ENCODE data around the gene CNTNAP1.
"Not testable (repeated sequence)": the region's sequence is repeated elsewhere in the genome, so short reads cannot be mapped to it uniquely, and the experiment has no call there.

Gene CNTNAP1

GRCh38 chr17:42681976-42682721 is at the start of gene CNTNAP1:
Gene CNTNAP1, plus strand, starts transcription at chr17:42682531. Its CDS starts 299 bp downstream, at chr17:42682830.
- no peaks in the 10 kb centered on the region for H3K9me3 Mint-ChIP-seq
- no peaks in the 10 kb centered on the region for H3K36me3 Mint-ChIP-seq (ENCODE audit: low read depth)
- H3K4me3 Mint-ChIP-seq: peak within 1 kb of the TSS; percentile 66
- peaks cover 58% of the 10 kb centered on the region for H3K4me1 Mint-ChIP-seq (ENCODE audit: low read depth)
- peaks cover 43% of the 10 kb centered on the region for H3K27me3 Mint-ChIP-seq
- H3K27ac Mint-ChIP-seq: peak within 1 kb of the TSS; percentile 15

GRCh38 chr17:42632949-42633444 is 49.3 kb upstream of the CNTNAP1 start:
- Mint-ChIP-seq H3K36me3 (ENCODE audit: low read depth) (no peaks in the 10 kb centered on the region), H3K4me1 (ENCODE audit: low read depth) (no peaks in the 10 kb centered on the region), H3K4me3 (no peak overlapping the region), H3K27ac (no peak overlapping the region), H3K27me3 (no peaks in the 10 kb centered on the region), H3K9me3 (no peaks in the 10 kb centered on the region)

GRCh38 chr17:42639525-42640113 is 42.7 kb upstream of the CNTNAP1 start:
- peaks cover 8% of the 10 kb centered on the region for H3K27me3 Mint-ChIP-seq
- no peak overlapping the region for H3K4me3 Mint-ChIP-seq
- H3K4me1 Mint-ChIP-seq (ENCODE audit: low read depth): no peaks in the 10 kb centered on the region
- H3K9me3 Mint-ChIP-seq: no peaks in the 10 kb centered on the region
- no peaks in the 10 kb centered on the region for H3K36me3 Mint-ChIP-seq (ENCODE audit: low read depth)
- no peak overlapping the region for H3K27ac Mint-ChIP-seq

- Mint-ChIP-seq H3K4me3 (no peak overlapping the region), H3K9me3 (no peaks in the 10 kb centered on the region), H3K4me1 (ENCODE audit: low read depth) (no peaks in the 10 kb centered on the region), H3K27me3 (peaks cover 8% of the 10 kb centered on the region), H3K36me3 (ENCODE audit: low read depth) (no peaks in the 10 kb centered on the region), H3K27ac (no peak overlapping the region)
Measured at GRCh38 chr17:42640121-42640520, 42.2 kb upstream of the CNTNAP1 start.

- Mint-ChIP-seq H3K4me1 (ENCODE audit: low read depth) (no peaks in the 10 kb centered on the region), H3K27me3 (peaks cover 13% of the 10 kb centered on the region), H3K27ac (no peak overlapping the region), H3K4me3 (no peak overlapping the region), H3K9me3 (no peaks in the 10 kb centered on the region), H3K36me3 (ENCODE audit: low read depth) (no peaks in the 10 kb centered on the region)
Measured at GRCh38 chr17:42642336-42642735, 40.0 kb upstream of the CNTNAP1 start.

- H3K27ac Mint-ChIP-seq: no peak overlapping the region
- no peaks in the 10 kb centered on the region for H3K36me3 Mint-ChIP-seq (ENCODE audit: low read depth)
- H3K27me3 Mint-ChIP-seq: peaks cover 14% of the 10 kb centered on the region
- no peaks in the 10 kb centered on the region for H3K9me3 Mint-ChIP-seq
- H3K4me3 Mint-ChIP-seq: no peak overlapping the region
- no peaks in the 10 kb centered on the region for H3K4me1 Mint-ChIP-seq (ENCODE audit: low read depth)
Measured at GRCh38 chr17:42647778-42648177, 34.6 kb upstream of the CNTNAP1 start.

- H3K36me3 Mint-ChIP-seq (ENCODE audit: low read depth): no peaks in the 10 kb centered on the region
- H3K4me1 Mint-ChIP-seq (ENCODE audit: low read depth): peaks cover 19% of the 10 kb centered on the region
- H3K4me3 Mint-ChIP-seq: no peak overlapping the region
- no peak overlapping the region for H3K27ac Mint-ChIP-seq
- no peaks in the 10 kb centered on the region for H3K9me3 Mint-ChIP-seq
- H3K27me3 Mint-ChIP-seq: peaks cover 22% of the 10 kb centered on the region
Measured at GRCh38 chr17:42651392-42651791, 30.9 kb upstream of the CNTNAP1 start.

GRCh38 chr17:42653179-42654124 is 28.9 kb upstream of the CNTNAP1 start:
- peaks cover 22% of the 10 kb centered on the region for H3K27me3 Mint-ChIP-seq
- H3K4me1 Mint-ChIP-seq (ENCODE audit: low read depth): peaks cover 32% of the 10 kb centered on the region
- H3K36me3 Mint-ChIP-seq (ENCODE audit: low read depth): no peaks in the 10 kb centered on the region
- peaks cover 4% of the 10 kb centered on the region for H3K9me3 Mint-ChIP-seq
- no peak overlapping the region for H3K27ac Mint-ChIP-seq
- H3K4me3 Mint-ChIP-seq: no peak overlapping the region

- no peak overlapping the region for H3K27ac Mint-ChIP-seq
- peaks cover 4% of the 10 kb centered on the region for H3K9me3 Mint-ChIP-seq
- H3K4me3 Mint-ChIP-seq: no peak overlapping the region
- peaks cover 18% of the 10 kb centered on the region for H3K27me3 Mint-ChIP-seq
- H3K4me1 Mint-ChIP-seq (ENCODE audit: low read depth): peaks cover 42% of the 10 kb centered on the region
- no peaks in the 10 kb centered on the region for H3K36me3 Mint-ChIP-seq (ENCODE audit: low read depth)
Measured at GRCh38 chr17:42655528-42655927, 26.8 kb upstream of the CNTNAP1 start.

GRCh38 chr17:42657824-42658588 is 24.3 kb upstream of the CNTNAP1 start:
- Mint-ChIP-seq H3K27me3 (peaks cover 14% of the 10 kb centered on the region), H3K9me3 (peaks cover 4% of the 10 kb centered on the region), H3K27ac (no peak overlapping the region), H3K36me3 (ENCODE audit: low read depth) (no peaks in the 10 kb centered on the region), H3K4me1 (ENCODE audit: low read depth) (peaks cover 42% of the 10 kb centered on the region), H3K4me3 (peak overlapping the region; percentile 88)

GRCh38 chr17:42659079-42659931 is 23.0 kb upstream of the CNTNAP1 start, which contains the start of gene TUBG2:
Gene TUBG2, plus strand, starts transcription at chr17:42659284. Its CDS starts 220 bp downstream, at chr17:42659504.
- H3K36me3 Mint-ChIP-seq (ENCODE audit: low read depth): no peaks in the 10 kb centered on the region
- H3K27ac Mint-ChIP-seq: peak within 1 kb of the TSS; percentile 42
- H3K4me1 Mint-ChIP-seq (ENCODE audit: low read depth): peaks cover 35% of the 10 kb centered on the region
- peaks cover 5% of the 10 kb centered on the region for H3K27me3 Mint-ChIP-seq
- peaks cover 4% of the 10 kb centered on the region for H3K9me3 Mint-ChIP-seq
- H3K4me3 Mint-ChIP-seq: peak within 1 kb of the TSS; percentile 88

- H3K27me3 Mint-ChIP-seq; H3K27ac Mint-ChIP-seq; H3K36me3 Mint-ChIP-seq (ENCODE audit: low read depth); H3K9me3 Mint-ChIP-seq: not testable (repeated sequence)
- peaks cover 35% of the 10 kb centered on the region for H3K4me1 Mint-ChIP-seq (ENCODE audit: low read depth)
- H3K4me3 Mint-ChIP-seq: peak overlapping the region; percentile 88
Measured at GRCh38 chr17:42659932-42660274, 22.4 kb upstream of the CNTNAP1 start.

- no peaks in the 10 kb centered on the region for H3K27me3 Mint-ChIP-seq
Measured at GRCh38 chr17:42660692-42661345, 21.5 kb upstream of the CNTNAP1 start.

More at GRCh38 chr17:42660692-42661345, 21.5 kb upstream of the CNTNAP1 start:
- H3K36me3 Mint-ChIP-seq (ENCODE audit: low read depth): no peaks in the 10 kb centered on the region
- H3K27ac Mint-ChIP-seq: no peak overlapping the region
- H3K4me3 Mint-ChIP-seq: no peak overlapping the region
- peaks cover 4% of the 10 kb centered on the region for H3K9me3 Mint-ChIP-seq
- peaks cover 29% of the 10 kb centered on the region for H3K4me1 Mint-ChIP-seq (ENCODE audit: low read depth)

All from stimulated activated naive CD8-positive, alpha-beta T cell treated with anti-CD3 and anti-CD28 coated beads, Interleukin-15, Interleukin-2, amounts not matched to agents 100 ng/mL and 50 ng/mL, for 24 hours (primary cell).